Fibroblast of skin of back (primary cell): ENCODE measurements around the gene CDKN2B-AS1.

Experiments used
- DNase-seq: peaks from one replicate; pipeline ENCODE4 v3.0.0-alpha.2; 2013

Gene CDKN2B-AS1

GRCh38 chr9:22097707-22098106, 103.1 kb downstream of the CDKN2B-AS1 start:
- DNase-seq, result peak; percentile 63

GRCh38 chr9:22098643-22099332, 104.2 kb downstream of the CDKN2B-AS1 start:
- no peak for DNase-seq

- DNase-seq, result no peak
These were observed 106.0 kb downstream of the CDKN2B-AS1 start for GRCh38 chr9:22100626-22101025.

- DNase-seq, result no peak
These were observed 107.8 kb downstream of the CDKN2B-AS1 start for GRCh38 chr9:22102146-22103053.

GRCh38 chr9:22103685-22104575, 109.3 kb downstream of the CDKN2B-AS1 start:
- no peak for DNase-seq

- DNase-seq, result no peak
These were observed 110.6 kb downstream of the CDKN2B-AS1 start for GRCh38 chr9:22105005-22105722.

GRCh38 chr9:22107202-22108045, 112.8 kb downstream of the CDKN2B-AS1 start:
- peak; percentile 93 for DNase-seq

GRCh38 chr9:22108581-22109370, 114.2 kb downstream of the CDKN2B-AS1 start:
- DNase-seq, result no peak

- DNase-seq, result peak; percentile 78
These were observed 116.8 kb downstream of the CDKN2B-AS1 start for GRCh38 chr9:22111176-22111953.

GRCh38 chr9:22111954-22112247, 117.3 kb downstream of the CDKN2B-AS1 start:
- peak; percentile 89 for DNase-seq

- DNase-seq, result no peak
These were observed 118.6 kb downstream of the CDKN2B-AS1 start for GRCh38 chr9:22112870-22113821.

- peak; percentile 90 for DNase-seq
These were observed 120.4 kb downstream of the CDKN2B-AS1 start for GRCh38 chr9:22114956-22115355.

- peak; percentile 64 for DNase-seq
These were observed 122.2 kb downstream of the CDKN2B-AS1 start for GRCh38 chr9:22116758-22117157.

GRCh38 chr9:22117511-22118384, 123.2 kb downstream of the CDKN2B-AS1 start:
- peak; percentile 85 for DNase-seq

- no peak for DNase-seq
These were observed 124.4 kb downstream of the CDKN2B-AS1 start for GRCh38 chr9:22118810-22119521.

- peak; percentile 69 for DNase-seq
These were observed 125.0 kb downstream of the CDKN2B-AS1 start for GRCh38 chr9:22119522-22120158.
